GM19395 (cell line): Measurements from ENCODE around the gene PTER.

Source experiments
- ATAC-seq: cut with Tn5 transposase; IDR thresholded peaks from one replicate; pipeline ENCODE4 v1.9.1; 2021; ENCODE audit warnings: mild to moderate bottlenecking, moderate library complexity; ENCODE audit not compliant: unreplicated experiment

Gene PTER

DNA sequence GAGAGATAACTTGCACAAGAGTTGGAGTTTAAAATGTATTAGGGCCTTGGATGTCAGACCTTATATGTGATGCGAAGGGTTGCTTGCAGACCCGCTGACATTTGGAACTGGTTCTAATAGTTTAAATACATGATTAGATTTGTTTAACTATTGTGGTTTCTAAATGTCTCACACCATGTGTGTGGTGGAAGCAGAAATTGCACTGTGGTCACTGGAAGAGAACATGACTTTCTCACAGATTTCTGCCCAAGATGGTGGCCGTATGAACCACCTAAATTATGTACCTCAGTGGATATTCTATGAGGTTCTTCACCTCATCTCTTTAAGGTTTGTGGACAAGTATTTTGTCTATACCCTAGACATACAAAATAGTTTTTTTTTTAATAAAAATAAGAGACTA lies 93.0 kb downstream of the PTER start:
- no peak for ATAC-seq

DNA sequence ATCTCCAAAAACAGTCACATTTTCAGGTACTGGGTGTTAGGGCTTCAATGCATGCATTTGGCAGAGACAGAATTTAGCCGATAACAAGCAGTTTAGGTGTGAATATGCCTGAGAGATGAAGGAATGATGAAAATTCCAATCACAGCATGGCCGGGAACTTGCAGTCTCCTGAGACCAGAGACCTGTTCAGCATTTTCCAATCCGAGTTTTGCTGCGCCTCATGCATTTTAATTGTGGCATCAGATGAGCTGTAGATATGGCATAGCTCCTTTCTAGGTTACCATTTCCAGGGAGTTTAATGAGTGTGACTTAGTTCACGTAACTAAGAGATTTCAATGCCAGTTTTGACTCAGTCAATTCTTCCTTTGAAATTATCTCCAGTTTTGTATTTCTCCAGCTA lies 99.3 kb downstream of the PTER start:
- no peak for ATAC-seq

DNA sequence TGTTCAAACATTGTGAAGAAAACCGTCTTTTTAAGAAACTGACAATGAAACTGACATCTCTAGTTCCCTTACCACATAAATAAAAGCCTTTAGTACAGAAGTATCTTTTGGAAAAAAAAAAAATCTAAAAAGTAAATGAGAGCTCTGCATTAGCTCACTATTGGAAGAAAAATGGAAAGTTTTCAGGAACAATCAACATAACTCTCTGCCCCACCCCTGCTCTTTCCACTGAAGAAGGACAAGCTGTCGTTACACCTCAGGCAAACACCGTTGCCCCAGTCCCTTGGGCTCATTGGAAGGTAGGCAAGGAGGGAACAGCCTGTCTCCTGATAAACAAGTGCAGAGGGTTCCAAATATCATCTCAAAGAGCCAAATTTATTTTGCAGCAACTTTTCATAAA lies 107.3 kb downstream of the PTER start:
- ATAC-seq, result no peak

DNA sequence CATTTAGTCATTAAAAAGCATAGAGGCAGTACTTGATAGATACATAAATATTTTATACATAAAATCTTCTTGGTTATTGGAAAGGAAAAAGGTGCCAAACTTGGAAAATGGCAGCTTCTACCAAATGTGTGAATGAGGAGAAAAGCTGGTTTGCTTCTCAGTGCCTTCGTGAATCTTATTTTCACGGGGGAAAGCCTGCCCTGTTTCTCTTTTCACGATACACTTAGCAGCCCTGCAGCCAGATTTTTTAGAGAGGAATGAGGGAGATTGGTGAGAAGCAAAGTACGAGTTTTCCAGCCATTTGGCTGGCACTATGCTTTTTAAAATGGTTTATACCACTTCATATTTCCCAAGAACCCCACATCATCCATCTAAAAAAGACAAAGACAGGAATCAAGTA lies 107.8 kb downstream of the PTER start:
- ATAC-seq, result no peak

DNA sequence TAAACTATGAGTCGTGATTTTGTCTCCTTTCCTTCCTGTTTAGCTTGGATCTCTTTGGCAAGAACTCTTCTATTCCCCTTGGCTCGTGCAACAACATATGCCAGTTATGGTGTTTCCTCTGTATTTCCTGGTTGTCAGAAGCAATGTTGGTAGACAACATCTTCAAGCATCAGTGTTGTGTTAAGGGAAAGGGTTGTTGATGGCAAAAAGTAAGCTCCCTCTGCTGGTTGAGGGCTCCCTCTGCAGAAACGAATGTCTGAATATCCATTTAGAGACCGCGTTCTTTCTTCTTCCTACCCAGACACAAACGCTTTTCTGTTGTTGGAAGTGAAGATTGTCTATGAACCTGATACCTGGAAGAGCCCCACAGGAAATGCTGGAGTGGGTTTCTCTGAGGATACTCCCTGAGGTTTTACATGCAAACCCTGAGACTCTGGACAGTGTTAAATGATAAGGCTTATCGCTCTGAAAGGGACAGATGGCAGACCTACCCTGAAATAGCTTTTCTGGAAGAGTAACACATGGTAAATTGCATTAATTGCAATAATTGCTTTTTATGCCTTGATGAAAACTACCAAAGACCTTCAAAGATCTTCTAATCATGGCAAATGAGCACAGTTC lies 108.4 kb downstream of the PTER start:
- no peak for ATAC-seq

DNA sequence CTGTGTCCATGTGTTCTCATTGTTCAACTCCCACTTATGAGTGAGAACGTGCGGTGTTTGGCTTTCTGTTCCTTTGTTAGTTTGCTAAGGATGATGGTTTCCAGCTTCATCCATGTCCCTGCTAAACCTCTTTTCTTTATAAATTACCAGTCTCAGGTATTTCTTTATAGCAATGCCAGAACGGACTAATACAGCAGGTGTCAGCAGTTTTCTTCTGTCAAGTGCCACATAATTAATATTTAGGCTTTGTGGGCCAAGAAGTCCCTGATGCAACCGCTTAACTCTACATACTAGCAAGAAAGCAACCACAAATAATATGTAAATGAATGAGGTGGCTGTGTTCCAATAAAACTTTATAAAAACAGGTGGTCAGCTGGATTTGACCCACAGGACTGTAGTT lies 111.2 kb downstream of the PTER start:
- ATAC-seq, result no peak

DNA sequence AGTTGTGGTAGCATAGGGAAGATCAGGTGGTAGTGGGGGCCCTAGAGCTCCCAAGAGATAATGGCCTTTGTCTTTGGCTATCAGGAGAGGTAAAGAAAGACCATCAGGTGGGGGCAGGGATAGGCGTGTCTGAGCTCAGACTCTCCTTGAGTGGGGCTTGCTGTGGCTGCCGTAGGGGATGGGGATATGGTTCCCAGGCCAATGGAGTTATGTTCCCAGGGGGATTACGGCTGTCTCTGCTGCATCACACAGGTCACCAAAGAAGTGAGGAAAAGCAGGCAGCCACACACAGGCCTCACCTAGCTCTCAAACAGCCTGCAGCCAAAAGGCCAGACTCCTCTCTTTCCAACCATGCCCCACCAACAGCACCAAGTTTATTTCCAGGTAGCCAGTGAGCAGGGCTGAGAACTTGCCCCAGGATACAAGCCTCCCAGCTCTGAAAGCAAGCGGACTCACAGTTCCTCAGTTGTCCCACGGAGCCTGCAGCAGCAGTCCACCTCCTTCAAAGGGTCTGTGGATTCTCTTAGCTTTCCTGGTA lies 122.5 kb downstream of the PTER start:
- no peak for ATAC-seq

DNA sequence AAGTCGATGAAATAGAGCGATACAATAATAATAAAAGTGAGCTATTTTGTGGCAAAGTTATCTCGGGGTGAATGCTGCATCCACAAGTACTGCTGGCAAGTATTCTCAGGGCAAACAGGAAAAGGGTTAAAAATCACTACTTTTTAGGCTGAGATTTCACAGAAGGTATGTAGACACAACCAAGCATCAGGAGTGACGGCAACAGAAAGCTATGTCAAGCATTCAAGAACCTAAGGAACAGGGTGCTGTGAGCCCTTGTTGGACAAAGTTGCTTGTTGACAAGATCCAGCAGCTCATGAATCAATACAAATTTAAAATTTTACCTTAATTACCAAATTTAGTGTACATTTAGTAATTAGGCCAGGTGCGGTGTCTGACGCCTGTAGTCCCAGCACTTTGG lies 126.1 kb downstream of the PTER start:
- ATAC-seq, result no peak
